Measurements from ENCODE around the gene CALU.

The CALU gene

DNA sequence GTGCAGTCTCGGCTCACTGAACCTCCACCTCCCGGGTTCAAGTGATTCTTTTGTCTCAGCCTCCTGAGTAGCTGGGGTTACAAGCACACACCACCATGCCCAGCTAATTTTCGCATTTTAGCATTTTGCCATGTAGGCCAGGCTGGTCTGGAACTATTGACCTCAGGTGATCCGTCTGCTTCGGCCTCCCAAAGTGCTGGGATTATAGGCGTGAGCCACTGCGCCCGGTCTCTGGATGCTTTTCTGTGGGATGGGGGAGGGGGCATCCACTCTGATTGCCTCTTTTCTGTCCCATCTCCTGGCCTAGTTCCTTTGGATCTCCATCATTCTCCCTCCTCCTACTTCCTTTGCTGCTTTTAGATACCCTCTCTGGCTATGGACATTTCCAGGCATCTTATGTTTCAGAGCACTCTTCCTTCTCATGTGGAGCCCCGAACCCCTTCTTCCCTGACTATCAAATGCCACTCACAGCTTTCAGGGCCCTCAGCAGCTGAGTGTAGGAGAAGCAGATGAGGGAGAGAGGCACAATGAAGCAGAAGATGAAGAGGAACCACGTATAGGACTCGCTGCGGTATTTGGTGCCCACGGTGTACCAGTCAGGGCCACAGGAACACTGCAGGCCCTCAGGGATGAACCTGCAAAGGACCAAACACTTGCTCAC is 35.0 kb downstream of the CALU start:
- DNase-seq: no peak
- TF ChIP-seq POLR2A (IDR thresholded peaks at IDR 0.05; ENCODE audit: low read length) (no peak), GATA1 (IDR thresholded peaks at IDR 0.05; ENCODE audit: low read depth, low read length) (no peak)

DNA sequence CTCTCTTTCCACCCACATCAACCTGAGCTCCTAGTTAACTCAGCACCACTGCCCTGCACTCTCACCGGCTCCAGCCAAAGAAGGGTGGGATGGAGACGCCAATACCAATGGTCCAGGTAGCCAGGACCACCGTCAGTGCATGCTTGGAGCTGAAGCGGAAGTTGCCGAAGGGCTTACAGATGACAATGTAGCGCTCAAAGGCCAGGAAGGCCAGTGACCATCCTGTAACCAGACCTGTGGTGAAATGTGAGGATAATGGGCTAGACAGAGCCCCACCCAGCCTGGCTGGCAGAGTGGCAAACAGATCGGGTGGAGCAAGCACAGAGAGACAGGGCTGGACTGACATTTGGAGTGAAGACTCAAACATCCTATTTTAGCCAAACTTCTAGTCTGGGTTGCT is 35.8 kb downstream of the CALU start:
- DNase-seq: no peak
- TF ChIP-seq GATA1 (IDR thresholded peaks at IDR 0.05; ENCODE audit: low read depth, low read length) (no peak), POLR2A (IDR thresholded peaks at IDR 0.05; ENCODE audit: low read length) (no peak)

DNA sequence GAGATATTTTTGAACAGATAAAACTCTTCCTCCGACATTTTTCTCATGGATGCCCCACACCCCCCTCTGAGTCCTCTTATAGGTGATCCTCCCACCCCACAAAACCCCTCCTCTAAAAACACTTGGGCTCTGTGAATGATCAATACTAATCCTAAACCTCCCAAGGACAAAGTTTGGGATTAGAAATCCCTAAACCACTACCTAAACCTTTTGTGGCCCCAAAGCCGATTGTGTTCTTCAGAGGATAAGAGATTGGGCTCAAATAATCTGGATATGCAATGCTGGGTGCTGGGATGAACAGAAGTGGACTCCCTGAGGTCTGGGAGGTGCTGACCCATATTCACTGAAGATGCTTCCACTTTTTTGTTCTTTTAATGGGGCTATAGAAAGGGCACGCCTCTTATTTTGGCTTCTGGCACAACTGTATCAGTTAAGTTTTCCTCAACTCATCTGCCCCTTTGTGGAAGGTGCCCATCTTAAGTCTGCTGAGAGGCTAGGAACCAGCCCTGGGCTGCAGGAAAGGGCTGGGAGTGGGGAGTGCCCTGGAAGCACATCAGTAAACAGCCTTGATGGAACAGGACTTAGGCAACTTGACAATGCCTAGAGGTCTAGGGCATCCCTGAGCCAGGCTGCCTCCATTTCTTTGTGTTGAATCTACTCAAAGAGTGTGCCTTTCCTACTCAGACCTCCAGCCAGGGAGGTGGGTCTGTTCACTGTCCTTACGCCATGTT is 36.8 kb downstream of the CALU start, which contains the start of gene OPN1SW:
Gene OPN1SW, minus strand, starts transcription at position 51 of the 731 bp plus-strand sequence. Its CDS starts 13 bp downstream, at position 38.
- no peak for TF ChIP-seq GATA1 (IDR thresholded peaks at IDR 0.05; ENCODE audit: low read depth, low read length)
- no peak for TF ChIP-seq POLR2A (IDR thresholded peaks at IDR 0.05; ENCODE audit: low read length)
- no peak for DNase-seq

DNA sequence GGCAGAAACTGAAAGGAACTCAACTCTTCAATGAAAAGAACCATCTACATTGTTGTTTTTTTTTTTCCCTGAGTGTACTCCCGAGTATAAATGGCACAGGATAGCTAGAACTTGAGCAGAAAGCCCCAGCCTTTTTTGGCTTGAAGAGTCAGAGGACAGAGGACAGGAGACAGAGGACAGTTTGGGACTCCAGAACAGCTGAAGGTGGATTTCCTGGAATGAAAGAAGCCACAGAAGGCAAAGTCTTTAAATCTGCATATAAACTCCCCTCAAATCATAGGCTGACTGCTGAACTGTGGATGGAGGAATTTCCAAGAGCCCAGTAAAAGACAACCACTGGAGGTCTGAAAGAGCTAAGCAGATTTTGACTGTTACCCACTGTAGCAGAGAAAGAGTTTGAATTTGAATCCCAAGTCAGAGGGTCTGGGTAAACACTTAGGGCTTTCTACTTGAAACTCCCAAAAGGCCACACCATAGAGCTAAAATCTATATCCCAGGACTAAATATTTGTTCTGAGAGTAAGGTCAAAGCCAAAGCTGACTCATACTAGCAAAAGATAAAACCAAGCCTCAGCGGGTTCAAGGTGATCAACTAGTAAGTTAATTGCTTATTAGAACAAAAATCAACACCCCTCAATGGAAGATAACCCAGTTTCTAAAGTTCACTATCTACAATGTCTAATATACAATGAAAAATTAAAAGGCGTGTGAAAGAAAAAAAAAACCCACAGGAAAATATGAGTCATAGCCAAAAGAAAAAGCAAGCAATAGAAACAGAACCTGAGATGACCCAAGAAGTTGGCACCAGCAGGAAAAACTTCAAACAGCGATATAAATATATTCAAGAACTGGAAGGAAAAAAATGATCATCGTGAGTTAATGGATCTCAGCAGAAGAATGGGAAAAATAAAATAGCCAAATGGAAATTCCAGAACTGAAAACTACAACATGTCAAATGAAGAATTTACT is 38.3 kb downstream of the CALU start:
- DNase-seq: peak; percentile 12 to 19
- TF ChIP-seq GATA1 (IDR thresholded peaks at IDR 0.05; ENCODE audit: low read depth, low read length) (no peak), POLR2A (IDR thresholded peaks at IDR 0.05; ENCODE audit: low read length) (no peak)

DNA sequence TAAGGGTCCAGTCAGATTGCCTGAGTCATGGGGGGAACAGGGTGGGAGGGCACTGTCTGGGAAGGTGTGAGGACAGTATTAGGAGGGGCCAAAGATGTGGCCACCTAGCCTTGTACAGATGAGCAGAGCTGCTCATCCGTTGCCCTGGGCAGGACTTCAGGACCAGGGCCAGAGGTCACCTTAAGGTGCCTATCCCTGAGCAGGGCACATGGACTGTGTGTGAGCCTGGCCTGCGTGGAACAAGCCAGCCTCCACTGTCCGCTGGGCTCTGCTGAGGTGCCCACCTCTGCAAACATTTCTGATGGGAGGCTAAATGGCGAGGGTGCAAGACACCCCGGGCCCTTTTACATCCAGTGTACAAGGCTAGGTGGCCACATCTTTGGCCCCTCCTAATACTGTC is 39.8 kb downstream of the CALU start:
- no peak for DNase-seq
- no peak for TF ChIP-seq GATA1 (IDR thresholded peaks at IDR 0.05; ENCODE audit: low read depth, low read length)
- TF ChIP-seq POLR2A (IDR thresholded peaks at IDR 0.05; ENCODE audit: low read length): no peak

DNA sequence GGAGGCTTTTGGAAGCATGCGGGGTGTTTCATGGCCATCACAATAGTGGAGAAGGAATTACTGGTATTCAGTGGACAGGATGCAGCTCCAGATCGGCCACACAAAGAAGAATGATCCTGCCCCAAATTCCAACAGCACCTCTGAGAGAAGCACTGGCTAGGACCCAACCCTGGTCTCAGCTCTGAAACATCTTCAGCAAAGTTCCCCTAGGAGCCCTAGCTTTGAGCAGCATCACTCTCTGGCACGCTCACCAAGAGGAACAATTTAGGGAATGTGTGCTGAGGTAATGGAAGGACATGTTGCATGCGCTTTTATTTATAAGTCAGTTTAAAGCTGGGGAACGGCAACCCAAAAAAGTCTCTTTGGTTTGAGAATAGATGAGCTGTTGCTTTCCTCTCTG is 42.0 kb downstream of the CALU start:
- no peak for DNase-seq
- TF ChIP-seq POLR2A (IDR thresholded peaks at IDR 0.05; ENCODE audit: low read length): no peak
- no peak for TF ChIP-seq GATA1 (IDR thresholded peaks at IDR 0.05; ENCODE audit: low read depth, low read length)

DNA sequence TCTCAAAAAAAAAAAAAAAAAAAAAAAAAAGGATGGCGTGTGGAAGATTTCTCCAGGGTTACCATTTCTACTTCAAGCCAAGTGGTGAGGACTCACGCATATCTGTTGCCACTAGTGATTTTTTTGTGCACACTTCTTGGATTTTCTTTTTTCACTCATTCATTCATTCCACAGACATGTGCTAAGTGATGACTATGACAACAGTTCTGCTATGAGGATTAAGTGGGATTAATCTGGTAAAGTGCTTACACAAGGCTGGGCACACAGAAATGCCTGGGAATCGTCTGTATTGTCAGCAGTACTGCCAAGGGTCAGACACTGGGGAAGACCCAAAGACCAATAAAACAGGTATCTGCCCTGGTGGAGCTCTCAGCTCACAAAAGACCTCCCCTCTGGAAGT is 42.7 kb downstream of the CALU start:
- DNase-seq: no peak
- no peak for TF ChIP-seq POLR2A (IDR thresholded peaks at IDR 0.05; ENCODE audit: low read length)
- TF ChIP-seq GATA1 (IDR thresholded peaks at IDR 0.05; ENCODE audit: low read depth, low read length): no peak

DNA sequence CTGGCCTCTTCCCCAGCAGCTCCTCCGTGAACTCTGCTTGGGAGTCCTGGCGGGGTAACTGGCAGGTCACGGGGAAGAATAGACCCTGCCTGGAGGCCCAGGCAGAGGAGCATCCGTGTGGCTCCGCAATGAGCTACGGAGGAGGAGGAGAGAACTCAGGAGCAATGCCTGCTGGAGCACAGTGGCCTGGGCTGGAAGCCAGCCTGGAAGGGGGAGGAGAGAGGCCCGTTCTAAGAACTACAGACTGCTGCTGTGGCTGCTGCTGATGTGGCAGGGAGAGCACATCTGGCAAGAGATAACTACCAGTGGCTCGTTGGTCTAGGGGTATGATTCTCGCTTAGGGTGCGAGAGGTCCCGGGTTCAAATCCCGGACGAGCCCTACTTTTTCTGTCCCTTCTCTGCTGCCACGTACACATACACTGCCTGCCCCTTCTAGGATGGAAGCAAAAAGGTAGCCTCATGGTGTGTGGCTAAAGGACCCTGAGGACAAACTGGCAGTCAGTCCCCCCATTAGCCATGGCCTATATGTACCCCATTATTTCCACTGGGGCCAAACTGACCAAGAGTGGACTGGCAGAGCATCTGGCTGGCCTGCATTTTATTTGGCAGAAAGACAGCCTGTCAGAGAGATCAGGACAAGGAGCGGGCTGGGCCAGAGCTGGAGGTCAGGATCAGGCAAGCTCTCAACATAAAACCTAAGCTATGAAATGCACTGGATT is 44.1 kb downstream of the CALU start:
- TF ChIP-seq GATA1 (IDR thresholded peaks at IDR 0.05; ENCODE audit: low read depth, low read length) (no peak), POLR2A (IDR thresholded peaks at IDR 0.05; ENCODE audit: low read length) (no peak)
- DNase-seq: peak; percentile 84 to 87

DNA sequence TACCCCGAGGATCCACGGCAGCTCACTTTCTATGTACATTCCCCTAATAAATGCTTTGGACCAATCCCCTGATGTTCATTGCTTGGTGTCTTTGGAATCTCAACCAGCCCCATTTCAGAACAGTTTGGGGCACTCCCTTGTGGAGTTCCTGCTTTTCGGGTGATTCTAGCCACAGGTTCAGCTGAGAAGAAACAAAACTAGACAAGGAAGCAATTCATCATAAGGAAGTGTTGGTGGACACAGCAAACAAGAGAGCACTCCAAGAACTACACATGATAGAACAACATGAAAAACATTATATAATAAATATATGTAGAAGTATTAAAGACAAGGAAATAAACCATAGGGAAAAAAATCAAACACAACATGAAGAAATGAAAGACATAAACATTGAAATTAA is 46.6 kb downstream of the CALU start:
- TF ChIP-seq POLR2A (IDR thresholded peaks at IDR 0.05; ENCODE audit: low read length) (no peak), GATA1 (IDR thresholded peaks at IDR 0.05; ENCODE audit: low read depth, low read length) (no peak)
- DNase-seq: no peak

DNA sequence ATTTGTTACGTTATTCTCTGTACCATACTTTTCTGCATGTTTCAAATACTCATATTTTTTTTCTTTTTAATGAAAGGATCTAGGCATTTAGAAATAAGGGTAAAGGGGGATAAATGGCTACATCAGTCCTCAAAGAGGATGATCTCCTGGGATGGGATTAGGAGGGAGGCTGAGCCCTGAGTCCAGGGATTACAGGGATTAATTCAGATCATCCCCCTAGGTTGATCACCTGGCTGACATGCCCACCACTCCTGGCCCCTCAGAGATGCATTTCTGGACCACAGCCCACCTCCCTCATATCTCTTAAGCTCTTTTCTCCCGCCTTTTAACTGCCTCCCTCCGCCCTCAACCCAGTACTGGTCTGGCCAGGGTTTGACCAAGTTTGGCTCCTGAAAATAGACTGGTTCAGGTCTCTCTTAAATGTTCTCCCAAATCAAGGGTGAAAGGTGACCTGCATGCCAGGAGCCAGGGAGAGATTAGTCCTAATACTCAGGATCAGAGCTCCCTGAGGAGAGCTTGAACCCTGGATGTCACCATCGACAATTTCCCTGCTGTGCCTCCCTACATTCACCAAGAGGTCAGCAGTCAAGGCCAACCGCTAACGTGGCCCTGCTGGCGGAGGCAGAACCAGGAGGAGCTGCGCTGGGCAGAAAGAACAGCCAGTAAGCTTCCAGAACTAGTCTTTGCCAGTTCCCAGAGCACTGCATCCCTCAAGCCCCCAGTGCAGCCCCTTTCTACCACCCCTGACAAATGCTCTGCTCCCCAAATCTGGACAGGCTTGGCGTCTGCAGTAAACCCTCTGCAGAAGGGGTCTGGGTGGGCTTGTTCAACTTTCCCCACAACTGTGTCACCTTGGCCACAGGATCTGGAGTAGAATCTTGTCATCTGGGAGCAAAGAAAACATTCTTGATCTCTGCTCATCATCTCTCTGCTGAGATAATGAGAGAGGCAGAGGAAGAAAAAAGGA is 49.6 kb downstream of the CALU start:
- TF ChIP-seq GATA1 (IDR thresholded peaks at IDR 0.05; ENCODE audit: low read depth, low read length) (no peak), POLR2A (IDR thresholded peaks at IDR 0.05; ENCODE audit: low read length) (no peak)
- no peak for DNase-seq

DNA sequence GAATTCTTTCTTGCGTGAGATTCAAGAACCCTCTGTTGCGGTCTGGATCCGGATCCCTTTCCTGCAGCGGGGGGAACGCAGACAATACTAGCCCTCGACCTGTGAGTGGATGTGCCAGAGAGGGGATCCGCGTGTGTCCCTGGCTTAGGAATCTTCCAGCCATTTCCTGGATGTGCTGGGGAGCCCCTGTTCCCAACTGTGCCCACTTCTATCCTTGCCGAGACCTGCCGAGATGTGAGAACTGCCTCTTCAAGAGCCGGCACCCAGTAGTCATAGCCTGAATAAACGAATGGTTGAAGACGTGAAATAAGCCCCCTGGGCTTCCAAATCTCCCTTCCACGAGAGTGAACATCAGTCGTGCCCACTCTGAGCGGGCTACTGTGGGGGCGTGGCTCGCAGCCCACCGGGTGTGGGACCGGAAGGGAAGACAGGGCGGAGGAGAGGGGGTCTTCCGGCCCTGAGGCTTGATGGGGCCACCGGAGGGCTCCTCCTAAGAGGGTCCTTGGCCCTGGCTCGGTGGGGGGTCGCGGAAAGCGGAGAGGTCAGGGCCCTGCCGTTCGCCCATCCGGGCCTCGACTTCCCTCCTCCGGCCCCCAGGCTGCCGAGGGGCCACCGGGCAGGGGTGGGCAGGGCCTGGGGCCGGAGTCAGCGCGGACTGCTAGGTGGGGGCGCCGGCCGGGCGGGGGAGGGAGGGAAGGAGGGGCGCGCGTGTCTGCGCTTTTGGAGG is 51.3 kb downstream of the CALU start:
- DNase-seq: no peak
- TF ChIP-seq POLR2A (IDR thresholded peaks at IDR 0.05; ENCODE audit: low read length) (no peak), GATA1 (IDR thresholded peaks at IDR 0.05; ENCODE audit: low read depth, low read length) (no peak)

Data from erythroblast (primary cell).